ENCODE measurements around the gene AKT2.

DNA sequence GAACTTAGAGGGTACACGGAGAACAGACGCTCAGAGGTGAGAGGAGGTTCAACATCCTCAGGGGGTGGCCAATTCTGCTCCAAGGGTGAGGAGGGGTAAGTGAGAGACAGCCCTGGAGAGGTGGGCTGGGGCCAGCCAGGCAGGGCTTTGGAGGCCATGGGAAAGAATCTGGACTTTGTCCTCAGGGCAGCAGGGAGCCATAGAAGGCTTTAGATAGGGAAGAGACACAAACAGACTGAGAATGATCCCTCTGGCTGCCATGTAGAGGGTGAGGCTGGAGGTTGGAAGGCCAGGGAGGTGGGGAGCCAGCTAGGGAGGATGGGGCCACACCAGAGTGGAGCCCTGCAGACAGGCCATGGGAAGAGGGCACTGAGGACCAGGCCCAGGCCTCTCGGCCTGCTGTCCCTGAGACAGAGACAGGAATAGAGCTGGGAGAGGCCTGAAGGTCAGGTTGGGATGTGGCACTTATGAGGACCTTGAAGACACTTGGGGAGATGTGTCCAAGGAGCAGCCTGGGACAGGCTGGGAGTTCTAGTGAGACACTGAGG is 29.5 kb downstream of the AKT2 start:
- TF ChIP-seq, protein P1, sequence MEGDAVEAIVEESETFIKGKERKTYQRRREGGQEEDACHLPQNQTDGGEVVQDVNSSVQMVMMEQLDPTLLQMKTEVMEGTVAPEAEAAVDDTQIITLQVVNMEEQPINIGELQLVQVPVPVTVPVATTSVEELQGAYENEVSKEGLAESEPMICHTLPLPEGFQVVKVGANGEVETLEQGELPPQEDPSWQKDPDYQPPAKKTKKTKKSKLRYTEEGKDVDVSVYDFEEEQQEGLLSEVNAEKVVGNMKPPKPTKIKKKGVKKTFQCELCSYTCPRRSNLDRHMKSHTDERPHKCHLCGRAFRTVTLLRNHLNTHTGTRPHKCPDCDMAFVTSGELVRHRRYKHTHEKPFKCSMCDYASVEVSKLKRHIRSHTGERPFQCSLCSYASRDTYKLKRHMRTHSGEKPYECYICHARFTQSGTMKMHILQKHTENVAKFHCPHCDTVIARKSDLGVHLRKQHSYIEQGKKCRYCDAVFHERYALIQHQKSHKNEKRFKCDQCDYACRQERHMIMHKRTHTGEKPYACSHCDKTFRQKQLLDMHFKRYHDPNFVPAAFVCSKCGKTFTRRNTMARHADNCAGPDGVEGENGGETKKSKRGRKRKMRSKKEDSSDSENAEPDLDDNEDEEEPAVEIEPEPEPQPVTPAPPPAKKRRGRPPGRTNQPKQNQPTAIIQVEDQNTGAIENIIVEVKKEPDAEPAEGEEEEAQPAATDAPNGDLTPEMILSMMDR (IDR thresholded peaks at IDR 0.05; ENCODE audit: low read depth, low read length) = no peak
- TF ChIP-seq MYC (IDR thresholded peaks at IDR 0.05; ENCODE audit: low read depth, low read length) (no peak), POLR2A (IDR thresholded peaks at IDR 0.05; ENCODE audit: extremely low read depth, insufficient read length) (no peak)
- TF ChIP-seq, protein P2, sequence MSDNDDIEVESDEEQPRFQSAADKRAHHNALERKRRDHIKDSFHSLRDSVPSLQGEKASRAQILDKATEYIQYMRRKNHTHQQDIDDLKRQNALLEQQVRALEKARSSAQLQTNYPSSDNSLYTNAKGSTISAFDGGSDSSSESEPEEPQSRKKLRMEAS (IDR thresholded peaks at IDR 0.05; ENCODE audit: low read depth, low read length) = no peak

Data from NB4 (cell line).